Central memory CD8-positive, alpha-beta T cell (primary cell): ENCODE data around the gene PCNX2.
"Not testable (repeated sequence)": the region's sequence is repeated elsewhere in the genome, so short reads cannot be mapped to it uniquely, and the experiment has no call there.

Experiments
- ATAC-seq: fragments of 150-1000 bp; cut with Tn5 transposase; replicated peaks from 2 replicates; pipeline ENCODE4 v1.10.0; 2022; ENCODE audit warnings: mild to moderate bottlenecking, moderate FRiP score, moderate number of reproducible peaks; ENCODE audit not compliant: poor library complexity, severe bottlenecking; ENCODE audit errors: extremely low read depth
- DNase-seq, 2 donors: peaks; one replicate each; pipeline ENCODE4 v3.0.0; 2021; ENCODE audit warnings: low spot score in 2 of 2
- H3K27ac Mint-ChIP-seq: one replicate; pipeline ENCODE4 v1.8.0; 2022; ENCODE audit warnings: low read depth, mild to moderate bottlenecking, moderate library complexity, mixed read lengths
- H3K27me3 Mint-ChIP-seq: one replicate; pipeline ENCODE4 v1.8.0; 2022; ENCODE audit warnings: mixed read lengths
- H3K36me3 Mint-ChIP-seq: one replicate; pipeline ENCODE4 v1.8.0; 2022; ENCODE audit warnings: mild to moderate bottlenecking, moderate library complexity, mixed read lengths; ENCODE audit not compliant: insufficient read depth
- H3K4me1 Mint-ChIP-seq: one replicate; pipeline ENCODE4 v1.8.0; 2022; ENCODE audit warnings: mixed read lengths
- H3K4me3 Mint-ChIP-seq: one replicate; pipeline ENCODE4 v1.8.0; 2022; ENCODE audit warnings: mild to moderate bottlenecking, moderate library complexity, mixed read lengths
- H3K9me3 Mint-ChIP-seq: one replicate; pipeline ENCODE4 v1.8.0; 2022; ENCODE audit warnings: mixed read lengths

PCNX2 gene

DNA sequence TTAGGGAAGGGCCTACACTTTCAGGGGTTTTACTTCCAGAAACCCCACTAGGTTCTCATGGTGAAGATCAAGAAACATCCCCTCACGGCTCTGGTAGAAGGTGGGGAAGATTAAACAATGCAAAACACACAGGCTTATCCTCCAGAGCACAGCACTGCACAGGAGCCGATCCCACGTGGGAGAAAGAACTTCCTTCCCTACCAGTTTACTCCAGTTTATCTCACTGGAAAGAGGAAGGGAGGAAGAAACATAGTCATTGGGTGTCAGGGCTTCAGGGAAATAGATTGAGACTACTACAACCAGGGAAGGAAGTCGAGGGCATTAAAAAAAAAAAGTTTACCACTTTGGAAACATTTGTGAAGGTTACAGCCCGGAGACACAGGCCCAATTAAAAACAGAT is 180.7 kb downstream of the PCNX2 start:
- DNase-seq (no peak), ATAC-seq (no peak)
- Mint-ChIP-seq H3K36me3 (peaks cover 14% of the 10 kb centered on the region), H3K27me3 (no peaks in the 10 kb centered on the region), H3K9me3 (no peaks in the 10 kb centered on the region), H3K4me3 (no peak overlapping the region), H3K27ac (no peak overlapping the region), H3K4me1 (peaks cover 24% of the 10 kb centered on the region)

DNA sequence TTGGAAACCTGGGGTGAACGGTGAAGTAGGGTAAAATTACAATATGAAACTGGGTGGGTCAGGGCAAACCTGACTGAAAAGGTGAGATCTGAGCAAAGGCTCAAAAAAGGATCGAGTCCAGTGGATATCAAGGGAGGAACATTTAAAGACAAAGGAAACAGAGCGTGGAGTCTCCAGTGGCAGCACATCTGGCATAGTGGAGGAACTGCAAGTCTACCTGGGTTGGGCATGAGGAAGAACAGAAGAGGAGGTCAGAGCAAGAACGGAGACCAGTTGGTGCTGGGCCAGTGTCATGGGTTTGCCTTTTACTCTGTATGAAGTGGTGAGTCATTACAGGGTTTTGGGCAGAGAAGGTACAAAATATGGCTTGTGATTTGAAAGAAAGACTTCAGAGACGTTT is 181.4 kb downstream of the PCNX2 start:
- Mint-ChIP-seq H3K27ac (peak overlapping the region; percentile 2), H3K36me3 (peaks cover 17% of the 10 kb centered on the region), H3K9me3 (no peaks in the 10 kb centered on the region), H3K4me1 (peaks cover 24% of the 10 kb centered on the region), H3K27me3 (no peaks in the 10 kb centered on the region), H3K4me3 (no peak overlapping the region)
- ATAC-seq (no peak), DNase-seq (no peak)

DNA sequence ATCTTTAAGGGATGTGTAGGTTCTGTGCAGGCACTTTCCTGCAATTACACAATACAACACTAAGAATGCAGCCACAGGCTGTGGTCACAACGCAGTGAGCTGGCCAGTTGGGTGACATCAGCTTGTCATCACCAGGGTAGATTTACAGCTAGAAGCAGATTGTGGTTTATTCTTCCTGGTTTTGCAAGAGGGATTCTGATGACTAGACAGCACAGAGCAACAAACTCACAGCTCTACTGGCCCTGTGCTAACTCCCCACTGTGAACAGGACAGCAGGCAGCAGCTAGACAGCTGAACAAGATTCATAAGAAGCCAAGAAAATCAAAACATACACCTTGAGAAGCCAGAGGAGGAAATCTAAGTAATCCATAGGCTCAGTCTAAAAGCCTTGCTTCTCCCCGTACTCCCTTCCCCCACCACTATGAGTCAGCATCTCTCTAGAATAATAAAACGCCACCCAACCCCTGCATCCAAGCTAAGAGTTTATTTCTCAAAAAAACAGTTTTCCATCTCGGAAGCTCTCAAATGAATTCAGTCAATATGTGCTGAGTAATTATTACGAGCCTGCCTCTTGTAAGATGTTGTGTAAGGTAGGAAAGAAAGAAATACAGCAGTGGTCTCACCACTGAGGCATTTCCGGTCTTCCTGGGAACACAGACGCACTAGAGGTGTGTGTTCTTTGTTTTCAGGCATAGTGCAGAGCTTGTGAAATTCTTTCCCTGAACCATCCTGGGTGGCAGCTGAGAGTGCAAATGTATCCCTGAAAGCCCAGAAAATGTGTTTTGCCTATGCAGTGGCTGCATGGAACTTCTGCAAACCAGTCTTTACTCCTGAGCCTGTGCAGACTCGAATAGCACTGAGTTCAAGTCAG is 182.3 kb downstream of the PCNX2 start:
- no peaks in the 10 kb centered on the region for H3K9me3 Mint-ChIP-seq
- H3K4me3 Mint-ChIP-seq = no peak overlapping the region
- no peak for DNase-seq
- peak overlapping the region; percentile 2 for H3K27ac Mint-ChIP-seq
- ATAC-seq = no peak
- peaks cover 19% of the 10 kb centered on the region for H3K36me3 Mint-ChIP-seq
- H3K4me1 Mint-ChIP-seq = peaks cover 24% of the 10 kb centered on the region
- H3K27me3 Mint-ChIP-seq = no peaks in the 10 kb centered on the region

DNA sequence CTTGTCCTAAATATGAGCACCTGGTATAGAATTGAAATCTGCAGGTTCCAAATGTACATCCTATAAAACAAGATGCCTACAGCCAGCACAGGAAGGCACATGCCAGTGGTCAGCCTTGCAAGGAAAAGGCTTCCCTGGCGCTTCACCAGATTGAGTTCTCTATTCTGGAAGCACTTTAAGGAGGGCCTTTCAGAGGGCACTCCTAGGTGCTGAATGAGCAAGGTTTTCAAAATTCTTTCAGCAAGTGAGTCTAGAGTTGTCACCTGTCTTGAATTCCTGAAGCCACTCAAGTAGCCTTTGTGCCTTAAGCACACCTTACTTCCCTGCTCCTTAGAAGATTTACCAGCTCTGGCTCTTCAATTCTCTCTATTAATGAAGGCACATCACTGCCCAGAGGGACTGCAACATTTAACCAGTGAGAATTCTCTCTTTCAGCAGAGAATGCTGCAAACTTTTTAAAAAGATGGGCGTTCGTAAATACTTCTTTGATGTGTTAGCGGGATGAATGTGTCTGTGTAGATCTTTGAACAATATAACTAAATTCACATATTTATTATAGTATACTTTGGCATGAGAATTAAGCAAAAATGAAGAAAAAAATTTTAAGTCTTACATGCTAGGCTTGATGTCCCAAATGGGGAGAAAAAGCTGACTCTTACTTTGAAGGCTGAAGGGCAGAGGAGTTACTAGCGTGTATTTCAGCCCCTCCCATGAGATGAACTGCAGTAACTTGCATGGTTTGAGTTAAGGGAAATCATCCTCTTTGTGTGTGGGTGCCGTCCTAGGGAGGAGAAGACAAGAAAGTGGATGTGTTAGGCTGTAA is 183.1 kb downstream of the PCNX2 start:
- Mint-ChIP-seq H3K27me3 (no peaks in the 10 kb centered on the region), H3K4me1 (peaks cover 24% of the 10 kb centered on the region), H3K36me3 (peaks cover 19% of the 10 kb centered on the region), H3K4me3 (no peak overlapping the region), H3K27ac (no peak overlapping the region), H3K9me3 (no peaks in the 10 kb centered on the region)
- ATAC-seq (no peak), DNase-seq (no peak)

DNA sequence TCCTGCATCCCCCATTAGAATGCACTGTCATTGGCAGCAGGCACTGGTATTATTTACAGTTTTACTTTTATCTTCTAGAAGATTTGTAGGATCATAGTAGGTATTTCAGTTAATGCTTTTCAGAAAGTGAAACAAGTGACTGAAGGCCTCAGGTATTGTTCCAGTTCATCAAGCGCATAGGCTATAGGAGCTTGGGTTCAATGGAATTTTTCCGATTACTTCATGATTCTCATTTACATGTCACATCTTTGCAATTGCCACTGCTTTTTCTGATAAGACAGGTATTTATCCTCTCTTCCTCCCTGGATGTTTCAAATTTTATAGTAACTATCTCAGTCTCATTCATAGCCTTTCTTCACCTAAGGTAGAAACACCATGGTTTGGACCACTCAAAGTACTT is 183.8 kb downstream of the PCNX2 start:
- H3K27ac Mint-ChIP-seq = no peak overlapping the region
- H3K9me3 Mint-ChIP-seq = no peaks in the 10 kb centered on the region
- no peak for ATAC-seq
- H3K4me1 Mint-ChIP-seq = peaks cover 24% of the 10 kb centered on the region
- H3K36me3 Mint-ChIP-seq = peaks cover 19% of the 10 kb centered on the region
- no peak overlapping the region for H3K4me3 Mint-ChIP-seq
- no peak for DNase-seq
- no peaks in the 10 kb centered on the region for H3K27me3 Mint-ChIP-seq

DNA sequence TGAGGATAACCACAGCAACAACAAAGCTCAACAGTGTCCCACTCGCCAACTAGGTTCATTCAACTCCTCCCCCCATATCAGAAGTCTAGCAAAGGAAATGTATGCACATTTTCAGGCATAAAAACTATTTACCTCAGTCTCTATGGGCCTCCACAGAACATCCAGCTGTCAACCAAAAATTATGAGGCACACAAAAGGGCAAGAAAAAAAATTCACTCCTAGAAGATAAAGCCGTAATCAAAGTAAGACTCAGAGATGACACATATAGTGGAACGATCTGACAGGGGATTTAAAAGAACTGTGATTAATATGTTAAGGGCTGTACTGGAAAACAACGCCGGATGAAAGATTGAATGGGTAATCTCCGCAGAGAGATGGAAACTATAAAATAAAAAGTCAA is 186.4 kb downstream of the PCNX2 start:
- Mint-ChIP-seq H3K27me3 (no peaks in the 10 kb centered on the region), H3K36me3 (peaks cover 22% of the 10 kb centered on the region), H3K4me1 (peaks cover 9% of the 10 kb centered on the region), H3K27ac (peak overlapping the region; percentile 12), H3K9me3 (no peaks in the 10 kb centered on the region), H3K4me3 (no peak overlapping the region)
- no peak for ATAC-seq
- DNase-seq = no peak

DNA sequence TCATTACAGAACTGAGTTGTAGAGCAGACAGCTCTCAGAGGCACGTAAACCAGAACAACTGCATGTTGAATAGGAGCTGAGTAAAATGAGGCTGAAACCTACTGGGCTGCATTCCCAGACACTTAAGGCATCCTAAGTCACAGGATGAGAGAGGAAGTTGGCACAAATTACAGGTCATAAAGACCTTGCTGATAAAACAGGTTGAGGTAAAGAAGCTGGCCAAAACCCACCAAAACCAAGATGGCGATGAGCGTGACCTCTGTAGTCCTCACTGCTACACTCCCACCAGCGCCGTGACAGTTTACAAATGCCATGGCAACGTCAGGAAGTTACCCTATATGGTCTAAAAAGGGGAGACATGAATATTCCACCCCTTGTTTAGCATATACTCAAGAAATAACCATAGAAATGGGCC is 187.8 kb downstream of the PCNX2 start:
- not testable (repeated sequence) for H3K4me1 Mint-ChIP-seq, ATAC-seq, H3K27me3 Mint-ChIP-seq, H3K9me3 Mint-ChIP-seq, H3K4me3 Mint-ChIP-seq, H3K27ac Mint-ChIP-seq, DNase-seq
- H3K36me3 Mint-ChIP-seq = peaks cover 22% of the 10 kb centered on the region

DNA sequence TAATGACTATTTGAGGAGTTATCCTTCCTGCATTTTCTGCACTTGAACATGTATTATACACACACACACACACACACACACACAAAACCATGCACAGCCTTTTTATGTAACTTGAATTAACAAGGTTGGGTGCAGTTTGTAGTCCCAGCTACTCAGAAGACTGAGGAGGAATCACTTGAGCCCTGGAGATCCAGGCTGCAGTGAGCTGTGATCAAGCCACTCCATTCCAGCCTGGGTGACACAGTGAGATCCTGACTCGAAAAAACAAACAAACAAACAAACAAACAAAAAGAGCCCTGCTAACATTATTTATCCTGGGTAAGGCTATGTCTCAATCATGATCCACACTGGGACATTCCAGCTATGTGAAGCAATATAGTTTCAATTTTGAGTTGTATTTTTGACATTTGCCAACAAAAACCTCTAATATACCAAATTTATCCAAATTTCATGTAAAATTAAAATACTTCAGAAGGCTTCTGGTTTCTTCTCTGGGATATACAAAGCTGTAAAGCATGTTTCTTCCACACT is 188.3 kb downstream of the PCNX2 start:
- DNase-seq (no peak), ATAC-seq (no peak)
- no peak overlapping the region for H3K4me3 Mint-ChIP-seq
- no peak overlapping the region for H3K27ac Mint-ChIP-seq
- H3K4me1 Mint-ChIP-seq = no peaks in the 10 kb centered on the region
- H3K36me3 Mint-ChIP-seq = peaks cover 20% of the 10 kb centered on the region
- no peaks in the 10 kb centered on the region for H3K9me3 Mint-ChIP-seq
- H3K27me3 Mint-ChIP-seq = no peaks in the 10 kb centered on the region

DNA sequence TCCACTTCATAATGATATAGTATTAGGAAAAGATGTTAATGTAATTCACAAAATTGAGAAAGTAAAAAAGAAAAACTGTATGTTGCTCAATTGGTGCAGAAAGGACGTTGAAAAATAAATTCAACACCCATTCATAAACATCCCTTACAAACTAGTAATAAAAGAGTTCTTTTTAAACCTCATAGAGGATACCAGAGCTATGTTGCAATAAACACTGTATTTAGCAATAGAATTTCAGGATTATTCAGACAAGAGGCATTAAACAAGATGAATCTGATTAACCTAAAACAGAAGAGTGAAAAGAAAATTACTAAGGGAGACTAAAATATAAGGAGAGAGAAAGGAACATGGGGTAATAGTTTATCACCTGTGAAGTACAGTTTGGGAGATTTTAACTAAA is 190.3 kb downstream of the PCNX2 start:
- H3K36me3 Mint-ChIP-seq = peaks cover 13% of the 10 kb centered on the region
- no peak for ATAC-seq
- no peaks in the 10 kb centered on the region for H3K4me1 Mint-ChIP-seq
- H3K27me3 Mint-ChIP-seq = no peaks in the 10 kb centered on the region
- H3K4me3 Mint-ChIP-seq = no peak overlapping the region
- H3K27ac Mint-ChIP-seq = no peak overlapping the region
- DNase-seq = no peak
- no peaks in the 10 kb centered on the region for H3K9me3 Mint-ChIP-seq

DNA sequence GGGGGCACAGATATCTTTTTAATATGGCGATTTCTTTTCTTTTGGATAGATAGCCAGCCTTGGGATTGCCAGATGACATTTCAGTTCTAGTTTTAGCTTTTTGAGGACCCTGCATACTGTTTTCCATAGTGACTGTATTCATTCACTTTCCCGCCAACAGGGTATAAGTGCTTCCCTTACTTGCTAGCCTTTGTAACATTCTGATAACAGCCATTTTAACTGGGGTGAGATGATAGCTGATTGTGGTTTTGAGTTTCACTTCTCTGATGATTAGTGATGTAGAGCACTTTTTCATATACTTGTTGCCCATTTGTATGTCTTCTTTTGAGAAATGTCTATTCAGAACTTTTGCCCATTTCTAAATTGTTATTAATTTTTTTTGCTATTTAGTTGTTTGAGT is 193.2 kb downstream of the PCNX2 start:
- Mint-ChIP-seq H3K4me1 (no peaks in the 10 kb centered on the region), H3K27me3 (no peaks in the 10 kb centered on the region), H3K9me3 (no peaks in the 10 kb centered on the region), H3K36me3 (peaks cover 8% of the 10 kb centered on the region), H3K4me3 (no peak overlapping the region), H3K27ac (no peak overlapping the region)
- ATAC-seq = no peak
- no peak for DNase-seq

DNA sequence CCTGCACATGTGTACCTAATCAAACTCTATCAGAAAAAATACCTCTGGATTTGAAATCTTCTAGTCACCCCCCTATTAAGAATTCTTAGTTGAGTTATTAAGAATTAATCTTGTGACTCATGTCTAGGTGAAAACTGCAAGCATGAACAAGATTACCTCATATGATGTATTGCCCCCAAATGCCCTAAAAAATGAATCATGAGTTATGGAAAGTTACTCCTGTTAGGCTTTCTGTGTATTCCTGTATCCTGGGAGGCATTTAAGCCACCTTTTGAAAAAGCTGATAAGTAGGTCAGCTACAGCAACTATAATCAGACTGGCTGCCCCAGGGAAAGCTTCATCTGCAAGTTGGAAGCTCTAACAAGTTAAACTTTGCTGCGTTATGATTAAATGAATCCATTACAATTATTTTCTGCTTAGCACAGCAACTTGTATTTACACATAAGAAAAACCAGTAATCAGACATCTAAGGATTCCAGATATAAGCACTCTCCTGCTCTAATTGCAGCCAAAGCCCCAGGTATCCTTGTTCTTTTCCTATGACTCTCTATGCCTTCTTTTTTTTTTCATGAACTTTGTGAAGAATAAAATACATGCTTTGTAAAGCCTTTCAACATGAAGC is 197.5 kb downstream of the PCNX2 start:
- no peak for DNase-seq

DNA sequence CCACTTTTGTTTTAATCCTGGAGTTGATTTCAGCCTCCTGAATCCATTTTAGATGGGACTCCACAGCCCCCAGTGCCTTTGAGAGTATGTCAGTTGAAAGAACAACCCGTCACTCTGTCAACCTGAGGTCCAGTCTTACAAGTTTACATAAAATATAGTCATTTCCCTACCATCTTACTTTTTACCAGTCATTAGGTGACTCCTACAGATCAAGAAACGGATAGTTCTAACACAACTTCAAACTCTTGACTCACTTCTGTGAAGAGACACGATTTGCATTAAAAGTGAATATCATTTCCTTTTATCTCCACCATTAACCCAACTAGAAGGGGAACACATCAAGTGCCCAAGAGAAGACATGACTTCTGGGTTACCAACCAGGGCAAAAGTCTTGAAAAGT is 198.0 kb downstream of the PCNX2 start:
- Mint-ChIP-seq H3K4me3 (no peak overlapping the region), H3K36me3 (peaks cover 5% of the 10 kb centered on the region), H3K27ac (no peak overlapping the region), H3K4me1 (no peaks in the 10 kb centered on the region), H3K9me3 (no peaks in the 10 kb centered on the region), H3K27me3 (no peaks in the 10 kb centered on the region)
- no peak for ATAC-seq
- DNase-seq = no peak

More for the DNA sequence above, 197.5 kb downstream of the PCNX2 start:
- Mint-ChIP-seq H3K4me3 (no peak overlapping the region), H3K36me3 (peaks cover 5% of the 10 kb centered on the region), H3K4me1 (no peaks in the 10 kb centered on the region), H3K9me3 (no peaks in the 10 kb centered on the region), H3K27me3 (no peaks in the 10 kb centered on the region), H3K27ac (no peak overlapping the region)
- no peak for ATAC-seq
